GM12875 (cell line): Measurements from ENCODE around the gene SPDYE16.
"Not testable (repeated sequence)": the region's sequence is repeated elsewhere in the genome, so short reads cannot be mapped to it uniquely, and the experiment has no call there.

Experiments used
- H3K4me3 ChIP-seq: one replicate; pipeline ENCODE4 v1.5.1; 2011; ENCODE audit warnings: low read depth, low read length, control low read depth
- CTCF ChIP-seq: IDR thresholded peaks from 2 replicates; pipeline ENCODE4 v1.5.1; 2011; ENCODE audit warnings: low read depth, mild to moderate bottlenecking, control low read depth, inconsistent platforms, low read length, moderate library complexity, borderline replicate concordance; ENCODE audit not compliant: insufficient read depth

SPDYE16 gene

GRCh38 chr7:76543197-76543596 lies at the start of gene SPDYE16:
SPDYE16 (minus strand) TSS chr7:76543297; CDS start chr7:76541459, 1,838 bp downstream.
- H3K4me3 ChIP-seq: not testable (repeated sequence)

GRCh38 chr7:76592694-76593093 lies 49.6 kb upstream of the SPDYE16 start:
- H3K4me3 ChIP-seq: not testable (repeated sequence)

GRCh38 chr7:76591602-76592304 lies 48.7 kb upstream of the SPDYE16 start:
- TF ChIP-seq CTCF: 0 out of 2 replicates have a peak, but pooled peaks have one; percentile 16
- not testable (repeated sequence) for H3K4me3 ChIP-seq

- H3K4me3 ChIP-seq: not testable (repeated sequence)
These were observed 47.9 kb upstream of the SPDYE16 start for GRCh38 chr7:76591033-76591432.

GRCh38 chr7:76588586-76588985 lies 45.5 kb upstream of the SPDYE16 start:
- not testable (repeated sequence) for H3K4me3 ChIP-seq

GRCh38 chr7:76586585-76587315 lies 43.7 kb upstream of the SPDYE16 start:
- not testable (repeated sequence) for H3K4me3 ChIP-seq

- H3K4me3 ChIP-seq: not testable (repeated sequence)
These were observed 40.7 kb upstream of the SPDYE16 start for GRCh38 chr7:76583636-76584281.

- H3K4me3 ChIP-seq: not testable (repeated sequence)
These were observed 39.9 kb upstream of the SPDYE16 start for GRCh38 chr7:76582848-76583631.

- not testable (repeated sequence) for H3K4me3 ChIP-seq
These were observed 33.0 kb upstream of the SPDYE16 start for GRCh38 chr7:76575919-76576655.

- H3K4me3 ChIP-seq: not testable (repeated sequence)
These were observed 32.3 kb upstream of the SPDYE16 start for GRCh38 chr7:76575431-76575830.

- H3K4me3 ChIP-seq: not testable (repeated sequence)
These were observed 29.2 kb upstream of the SPDYE16 start for GRCh38 chr7:76572296-76572695.

- H3K4me3 ChIP-seq: not testable (repeated sequence)
These were observed 27.3 kb upstream of the SPDYE16 start for GRCh38 chr7:76570324-76570775.

- H3K4me3 ChIP-seq: not testable (repeated sequence)
These were observed 25.6 kb upstream of the SPDYE16 start for GRCh38 chr7:76568742-76569141.

GRCh38 chr7:76567753-76568152 lies 24.7 kb upstream of the SPDYE16 start:
- H3K4me3 ChIP-seq: not testable (repeated sequence)

- H3K4me3 ChIP-seq: not testable (repeated sequence)
These were observed 24.2 kb upstream of the SPDYE16 start for GRCh38 chr7:76567311-76567710.

GRCh38 chr7:76565001-76565400 lies 21.9 kb upstream of the SPDYE16 start:
- H3K4me3 ChIP-seq: not testable (repeated sequence)

GRCh38 chr7:76561342-76561741 lies 18.2 kb upstream of the SPDYE16 start:
- H3K4me3 ChIP-seq: not testable (repeated sequence)

- not testable (repeated sequence) for H3K4me3 ChIP-seq
These were observed 17.1 kb upstream of the SPDYE16 start for GRCh38 chr7:76560157-76560556.
